Uterus (tissue), 4 donors: ENCODE data around the gene HSPA4. TPM values are rescaled to one million over a fixed set of nuclear protein-coding genes. Genes with fewer than 3 reads are reported as not detected.

Source experiments
- DNase-seq, 2 donors: peaks; one replicate each; pipeline ENCODE4 v3.0.0-alpha.2; 2019 to 2020
- H3K27ac ChIP-seq, 2 donors: fragments of 200-600 bp; sonication (generic); 1 replicate in 1 of 2; 2 replicates in 1 of 2; pipeline ENCODE4 v1.5.1; 2016 to 2018
- H3K27me3 ChIP-seq, 2 donors: fragments of 200-600 bp; sonication (generic); one replicate each; pipeline ENCODE4 v1.5.1; 2018 to 2019; ENCODE audit warnings: control low read depth in 1 of 2
- H3K36me3 ChIP-seq, 2 donors: fragments of 200-600 bp; sonication (generic); one replicate each; pipeline ENCODE4 v1.5.1; 2019; ENCODE audit warnings: control low read depth in 1 of 2
- H3K4me1 ChIP-seq, 2 donors: fragments of 200-600 bp; sonication (generic); one replicate each; pipeline ENCODE4 v1.5.1; 2018 to 2019; ENCODE audit warnings: control low read depth in 1 of 2
- H3K4me3 ChIP-seq, 2 donors: fragments of 200-600 bp; sonication (generic); 1 replicate in 1 of 2; 2 replicates in 1 of 2; pipeline ENCODE4 v1.5.1; 2018 to 2019; ENCODE audit warnings: mild to moderate bottlenecking in 1 of 2
- H3K9me3 ChIP-seq, 2 donors: fragments of 200-600 bp; sonication (generic); one replicate each; pipeline ENCODE4 v1.5.1; 2019; ENCODE audit warnings: control low read depth in 1 of 2
- CTCF ChIP-seq, 4 experiments: fragments of 200-600 bp in 2 of 4; fragments of 450-650 bp in 2 of 4; sonication (generic) in 2 of 4; IDR thresholded peaks; one replicate each; pipeline ENCODE4 v1.5.1; 2016 to 2019; ENCODE audit warnings: antibody characterized with exemption in 4 of 4, mild to moderate bottlenecking in 2 of 4, moderate library complexity in 1 of 4
- POLR2A ChIP-seq, 2 donors: fragments of 450-650 bp; IDR thresholded peaks; one replicate each; pipeline ENCODE4 v1.6.1; 2016; ENCODE audit warnings: antibody characterized with exemption in 2 of 2, mild to moderate bottlenecking in 1 of 2, moderate library complexity in 1 of 2
- intact Hi-C: fragments of 100-400 bp; cut with DNase I; formaldehyde crosslinking; loops from one replicate; pipeline ENCODE4 v1.15.1; 2023; ENCODE audit warnings: low total_unique reads
- small RNA-seq: library from RNA; depleted of rRNA; stranded (forward); fragments of <200 nt; gene quantifications from one replicate; pipeline ENCODE3, GENCODE V24; 2016
- total RNA-seq, 4 donors: library from RNA; depleted of rRNA in 3 of 4; stranded (reverse); fragments of >200 nt in 3 of 4; gene quantifications; one replicate each; pipeline versions ENCODE4 v1.1.0 to v1.2.4, GENCODE V29; 2014 to 2023
- donor health status: DM: yes; HTN: yes; CAD: no.

HSPA4 gene
- total RNA-seq, 4 donors from 2014 or later = 22.4 to 107 (median 72.4) TPM

- Histone ChIP-seq H3K27me3 (no peaks in the 10 kb centered on the region), H3K4me1 (no peaks in the 10 kb centered on the region), H3K9me3 (no peaks in the 10 kb centered on the region), H3K27ac (no peak overlapping the region), H3K36me3 (no peaks in the 10 kb centered on the region), H3K4me3 (no peak overlapping the region)
- TF ChIP-seq CTCF (IDR thresholded peaks at IDR 0.05) = no peak
- intact Hi-C loops = no loop called here
- DNase-seq = no peak
These were observed 102.7 kb downstream of the HSPA4 start for GRCh38 chr5:133154274-133155075.

- no peaks in the 10 kb centered on the region for H3K36me3 ChIP-seq
- intact Hi-C loops = no loop called here
- no peaks in the 10 kb centered on the region for H3K27me3 ChIP-seq
- no peak overlapping the region for H3K27ac ChIP-seq
- no peaks in the 10 kb centered on the region for H3K9me3 ChIP-seq
- no peaks in the 10 kb centered on the region for H3K4me1 ChIP-seq
- no peak overlapping the region for H3K4me3 ChIP-seq
- TF ChIP-seq POLR2A (IDR thresholded peaks at IDR 0.05) (no peak), CTCF (IDR thresholded peaks at IDR 0.05) (no peak)
- DNase-seq = no peak
These were observed 103.6 kb downstream of the HSPA4 start for GRCh38 chr5:133155326-133155969.

Small RNA genes lying within 50 kb of the gene (small RNA-seq; reads per million reads assigned to genes)
- gene AC113410.1 = not detected
- not detected for gene AC113410.3

Other genes starting within 250 kb of the HSPA4 start
- gene SOWAHA, start 238.7 kb upstream of the HSPA4 start, total RNA-seq = under 1 TPM in 3 of 4 donors, not detected in 1; under 0.01 to 0.14 (median 0.12) TPM
- gene SHROOM1, start 221.4 kb upstream of the HSPA4 start, total RNA-seq = 10 to 100 TPM in 3 of 4 donors, 1 to 10 TPM in 1; 5.0 to 28.0 (median 12.3) TPM
- 1 to 10 TPM in 1 of 4 donors, under 1 TPM in 2, not detected in 1; 0.18 to 1.8 (median 0.62) TPM for gene GDF9, start 185.5 kb upstream of the HSPA4 start, total RNA-seq
- 100 to 1,000 TPM in 2 of 4 donors, 10 to 100 TPM in 2; 30.5 to 196 (median 115) TPM for gene UQCRQ, start 185.4 kb upstream of the HSPA4 start, total RNA-seq
- gene LEAP2, start 178.3 kb upstream of the HSPA4 start, total RNA-seq = 1 to 10 TPM in 2 of 4 donors, under 1 TPM in 1, not detected in 1; 0.88 to 3.4 (median 1.1) TPM
- 100 to 1,000 TPM in 1 of 4 donors, 10 to 100 TPM in 3; 39.1 to 104 (median 66.5) TPM for gene AFF4, start 88.4 kb upstream of the HSPA4 start, total RNA-seq
- 10 to 100 TPM in 3 of 4 donors, 1 to 10 TPM in 1; 5.6 to 25.7 (median 16.0) TPM for gene ZCCHC10, start 25.5 kb upstream of the HSPA4 start, total RNA-seq